Measurements from ENCODE around the gene PDZD2.
"Not testable (repeated sequence)": the region's sequence is repeated elsewhere in the genome, so short reads cannot be mapped to it uniquely, and the experiment has no call there.

The PDZD2 gene

DNA sequence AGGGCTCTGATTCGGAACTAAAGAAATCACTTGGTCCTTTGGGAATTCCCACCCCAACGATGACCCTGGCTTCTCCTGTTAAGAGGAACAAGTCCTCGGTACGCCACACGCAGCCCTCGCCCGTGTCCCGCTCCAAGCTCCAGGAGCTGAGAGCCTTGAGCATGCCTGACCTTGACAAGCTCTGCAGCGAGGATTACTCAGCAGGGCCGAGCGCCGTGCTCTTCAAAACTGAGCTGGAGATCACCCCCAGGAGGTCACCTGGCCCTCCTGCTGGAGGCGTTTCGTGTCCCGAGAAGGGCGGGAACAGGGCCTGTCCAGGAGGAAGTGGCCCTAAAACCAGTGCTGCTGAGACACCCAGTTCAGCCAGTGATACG is 451.8 kb downstream of the PDZD2 start:
- DNase-seq: no peak

DNA sequence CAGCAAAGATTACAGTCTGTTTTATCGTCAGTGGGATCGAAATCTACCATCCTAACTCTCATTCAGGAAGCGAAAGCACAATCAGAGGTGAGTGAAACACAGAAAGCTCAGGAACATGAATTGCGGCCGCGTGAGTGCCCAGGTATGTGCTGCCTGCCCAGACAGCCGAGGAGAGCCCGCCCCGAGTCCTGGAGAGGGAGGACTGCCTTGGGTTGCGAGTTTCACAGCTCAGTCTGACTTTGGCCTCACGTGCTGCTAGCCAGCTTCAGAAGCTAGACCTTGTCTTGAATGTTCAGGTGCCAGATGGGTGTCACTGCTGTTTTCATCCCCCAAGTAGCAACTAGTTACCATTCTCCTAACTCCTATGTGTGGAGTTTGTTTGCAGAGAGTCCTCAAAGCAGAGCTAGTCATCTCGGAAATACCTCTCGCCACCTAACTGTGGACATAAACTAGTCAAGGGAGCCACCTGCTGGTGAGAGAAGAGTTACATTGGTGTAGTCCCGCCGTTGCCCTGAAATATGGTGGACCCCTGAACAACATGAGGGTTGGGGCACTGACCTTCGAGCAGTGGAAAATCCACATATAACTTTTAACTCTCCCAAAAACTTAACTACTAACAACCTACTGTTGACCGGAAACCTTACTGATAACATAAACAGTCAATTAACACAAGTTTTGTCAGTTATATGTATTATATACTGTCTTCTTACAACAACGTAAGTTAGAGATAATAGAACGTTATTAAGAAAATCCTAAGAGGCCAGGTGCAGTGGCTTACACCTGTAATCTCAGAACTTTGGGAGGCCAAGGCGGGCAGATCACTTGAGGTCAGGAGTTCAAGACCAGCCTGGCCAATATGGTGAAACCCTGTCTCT is 454.2 kb downstream of the PDZD2 start:
- DNase-seq: peak; percentile 27

DNA sequence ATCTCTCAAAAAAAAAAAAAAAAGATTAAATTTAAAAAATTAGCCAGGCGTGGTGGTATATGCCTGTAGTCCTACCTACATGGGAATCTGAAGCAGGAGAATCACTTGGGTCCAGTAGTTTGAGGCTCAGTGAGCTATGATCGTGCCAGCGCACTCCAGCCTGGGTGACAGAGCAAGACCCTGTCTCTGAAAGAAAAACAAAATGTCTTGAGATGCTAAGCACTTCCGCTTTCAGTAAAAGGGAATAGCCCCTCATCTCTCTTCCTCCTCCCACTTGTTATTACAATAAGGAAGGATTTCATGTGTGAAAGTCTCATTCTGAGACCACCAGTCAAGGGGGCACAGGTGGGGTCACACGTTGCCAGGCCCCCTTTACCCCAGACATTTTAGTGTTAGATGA is 455.8 kb downstream of the PDZD2 start:
- DNase-seq: no peak

GRCh38 chr5:32095261-32095671 is 456.3 kb downstream of the PDZD2 start:
- DNase-seq: no peak

DNA sequence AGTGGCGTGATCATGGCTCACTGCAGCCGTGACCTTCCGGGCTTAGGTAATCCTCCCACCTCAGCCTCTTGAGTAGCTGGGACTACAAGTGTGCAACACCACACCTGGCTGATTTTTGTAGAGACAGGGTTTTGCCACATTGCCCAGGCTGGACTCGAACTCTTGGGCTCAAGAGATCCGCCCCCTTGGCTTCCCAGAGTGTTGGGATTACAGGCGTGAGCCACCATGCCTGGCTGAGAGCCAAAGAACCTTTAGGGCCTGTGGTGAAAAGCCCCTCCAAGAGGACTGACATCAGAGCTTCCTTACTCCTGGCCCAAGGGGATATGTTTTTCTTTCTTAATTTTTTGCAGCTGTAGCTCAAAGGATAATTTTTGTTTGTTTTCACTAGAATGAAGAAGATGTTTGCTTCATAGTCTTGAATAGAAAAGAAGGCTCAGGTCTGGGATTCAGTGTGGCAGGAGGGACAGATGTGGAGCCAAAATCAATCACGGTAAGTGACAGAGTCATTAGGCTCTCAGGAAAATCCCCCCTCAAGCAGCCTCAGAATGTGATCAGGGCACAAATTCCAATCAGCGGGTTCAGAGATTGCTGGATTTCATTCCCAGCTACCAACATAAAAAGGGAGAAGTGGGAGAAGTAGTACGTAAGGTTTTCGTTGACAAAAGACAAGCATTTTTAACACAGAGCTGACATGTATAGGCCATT is 458.1 kb downstream of the PDZD2 start:
- no peak for DNase-seq

- no peak for DNase-seq
Measured at GRCh38 chr5:32098291-32098690, 459.4 kb downstream of the PDZD2 start.

GRCh38 chr5:32098890-32099310 is 460.0 kb downstream of the PDZD2 start:
- no peak for DNase-seq

GRCh38 chr5:32099486-32100035 is 460.6 kb downstream of the PDZD2 start:
- no peak for DNase-seq

DNA sequence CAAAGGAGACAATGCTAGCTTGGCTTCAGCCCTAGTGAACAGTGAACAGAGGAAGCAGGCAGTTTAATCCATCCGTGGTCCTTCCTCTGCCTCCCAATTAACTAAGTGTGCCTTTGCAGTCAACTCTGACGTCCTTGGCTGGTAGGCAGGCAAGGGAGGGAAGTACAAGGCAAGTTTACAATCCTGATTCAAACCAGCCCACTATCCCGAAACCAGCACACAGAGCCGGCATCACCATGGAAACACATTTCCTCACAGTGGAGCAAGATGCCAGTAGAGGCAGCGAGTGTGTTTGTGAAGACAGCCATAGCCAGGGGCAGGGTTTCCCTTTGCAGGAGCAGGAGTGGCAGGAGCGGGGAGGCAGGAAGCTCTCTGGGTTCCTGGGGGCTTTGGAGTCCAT is 461.3 kb downstream of the PDZD2 start:
- no peak for DNase-seq

- DNase-seq: no peak
Measured at GRCh38 chr5:32100691-32101302, 461.9 kb downstream of the PDZD2 start.

GRCh38 chr5:32102254-32102986 is 463.5 kb downstream of the PDZD2 start:
- no peak for DNase-seq

DNA sequence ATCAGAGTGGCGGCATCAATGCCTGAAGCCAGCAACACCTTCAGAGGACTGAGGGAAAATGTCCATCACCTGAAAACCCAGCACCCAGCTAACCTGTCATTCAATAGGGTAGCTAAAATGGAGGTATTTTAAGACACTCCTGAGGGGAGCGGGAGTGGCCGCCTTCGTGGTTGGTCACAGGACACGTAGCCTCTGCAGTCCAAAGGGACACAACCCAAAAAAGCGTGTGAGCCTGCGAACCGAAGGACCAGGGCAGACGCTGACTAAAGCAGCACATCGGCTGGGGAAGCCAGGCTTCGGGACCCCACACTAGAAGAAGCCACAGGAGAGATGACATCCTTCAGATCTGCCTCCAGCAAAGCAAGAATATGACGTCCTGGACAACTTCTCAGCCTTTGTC is 464.6 kb downstream of the PDZD2 start:
- no peak for DNase-seq

- DNase-seq: no peak
Measured at GRCh38 chr5:32107291-32107690, 468.4 kb downstream of the PDZD2 start.

DNA sequence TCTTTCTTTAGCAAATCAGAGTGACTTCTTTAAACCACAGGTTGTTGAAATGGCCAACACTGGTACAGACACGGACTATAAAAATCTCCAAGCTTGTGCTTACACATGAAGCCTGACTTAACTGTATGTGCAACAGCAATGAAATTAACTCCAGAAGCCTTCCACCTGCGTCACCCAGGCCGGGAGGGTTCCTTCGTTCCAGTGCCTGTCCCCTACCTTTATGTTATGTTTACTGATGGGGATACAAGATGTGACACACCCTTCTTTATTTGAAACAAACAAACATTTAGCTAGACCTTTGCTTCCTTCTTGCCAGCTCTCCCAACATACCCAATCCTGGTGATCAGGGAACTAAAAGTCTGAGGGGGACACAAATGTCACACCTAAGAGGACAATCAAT is 469.2 kb downstream of the PDZD2 start:
- no peak for DNase-seq

GRCh38 chr5:32109236-32109635 is 470.3 kb downstream of the PDZD2 start:
- DNase-seq: no peak

DNA sequence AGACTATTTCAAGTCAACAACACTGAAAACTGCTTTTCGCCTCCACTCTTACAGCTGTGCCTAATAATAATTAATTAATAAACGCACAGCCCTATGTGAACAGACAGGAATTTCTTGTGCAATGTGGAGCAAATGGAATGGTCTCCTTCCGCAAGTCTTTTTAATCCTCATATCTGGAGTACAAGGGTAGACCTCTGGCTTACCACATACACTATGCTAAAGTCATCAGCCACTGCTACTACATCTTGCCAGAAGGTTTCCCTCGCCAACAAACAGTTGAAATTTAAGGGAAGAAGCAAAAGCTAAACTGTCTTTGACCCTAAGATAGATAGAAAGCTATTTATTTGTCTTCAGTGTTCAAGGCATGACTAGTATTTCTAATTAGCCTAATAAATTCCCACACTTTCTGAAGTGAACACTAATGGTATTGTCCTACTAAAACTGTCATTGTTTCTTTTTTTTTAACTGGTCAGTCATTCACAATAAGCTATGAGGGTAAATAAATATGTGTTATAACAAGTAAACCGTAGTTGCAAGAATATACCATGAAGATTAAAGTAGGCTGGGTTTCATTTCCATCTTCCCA is 471.3 kb downstream of the PDZD2 start:
- no peak for DNase-seq

DNA sequence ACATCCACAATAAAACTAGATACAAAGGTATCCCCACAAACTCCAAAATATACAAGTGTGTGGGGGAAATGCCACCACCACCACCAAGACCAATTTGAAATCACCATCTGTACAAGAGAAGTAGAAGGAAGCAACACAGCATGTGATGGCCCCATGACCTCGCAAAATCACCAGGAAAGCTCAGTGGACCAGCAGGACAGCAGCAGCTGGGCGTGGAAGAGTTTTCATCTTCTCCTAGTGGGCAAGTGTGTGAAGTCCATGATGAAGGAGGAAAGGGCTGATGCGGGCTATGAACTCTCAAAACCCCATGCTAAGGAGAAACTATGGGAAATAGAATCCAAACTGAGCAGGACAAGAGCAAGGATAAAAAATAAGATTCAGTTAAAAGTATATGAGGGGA is 477.1 kb downstream of the PDZD2 start:
- DNase-seq: no peak

DNA sequence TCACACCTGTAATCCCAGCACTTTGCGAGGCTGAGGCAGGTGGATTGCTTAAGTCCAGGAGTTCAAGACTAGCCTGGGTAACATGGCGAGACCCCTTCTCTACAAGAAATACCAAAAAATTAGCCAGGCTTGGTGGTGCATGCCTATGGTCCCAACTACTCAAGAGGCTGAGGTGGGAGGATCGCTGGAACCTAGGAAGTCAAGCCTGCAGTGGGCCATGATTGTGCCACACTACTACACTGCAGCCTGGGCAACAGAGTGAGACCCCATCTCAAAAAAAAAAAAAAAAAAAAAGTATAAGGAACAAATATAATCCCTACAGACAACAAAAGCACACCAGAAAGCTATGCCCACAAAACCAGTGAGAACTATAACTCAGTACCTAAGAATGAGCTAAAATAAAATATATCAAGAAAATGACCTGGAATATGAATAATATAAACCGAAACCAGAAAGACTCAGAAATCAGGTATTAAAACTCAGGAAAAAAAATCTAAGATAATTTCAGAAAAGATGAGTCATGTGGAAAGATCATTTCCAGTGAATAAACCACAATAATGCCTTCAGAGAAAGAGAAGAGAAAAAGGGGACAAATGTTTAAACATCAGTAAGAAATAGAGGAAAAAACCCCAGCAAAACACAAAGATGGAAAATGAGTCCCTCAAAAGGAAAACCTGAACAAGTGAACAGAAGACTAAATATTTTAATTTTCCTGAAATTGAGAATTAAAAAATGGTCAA is 477.8 kb downstream of the PDZD2 start:
- no peak for DNase-seq

- DNase-seq: not testable (repeated sequence)
Measured at GRCh38 chr5:32118922-32119321, 480.0 kb downstream of the PDZD2 start.

- no peak for DNase-seq
Measured at GRCh38 chr5:32123058-32123805, 484.3 kb downstream of the PDZD2 start.

All from NCI-H2029 treated with DMSO at 0.1 percent for 48 hours (cell line).